Astrocyte of the hippocampus (primary cell): ENCODE data around the gene TPST2.
"Not testable (repeated sequence)": the region's sequence is repeated elsewhere in the genome, so short reads cannot be mapped to it uniquely, and the experiment has no call there.

Source experiments
- DNase-seq: peaks from one replicate; pipeline ENCODE4 v3.0.0; 2011; ENCODE audit warnings: low read depth, low spot score

TPST2 gene

DNA sequence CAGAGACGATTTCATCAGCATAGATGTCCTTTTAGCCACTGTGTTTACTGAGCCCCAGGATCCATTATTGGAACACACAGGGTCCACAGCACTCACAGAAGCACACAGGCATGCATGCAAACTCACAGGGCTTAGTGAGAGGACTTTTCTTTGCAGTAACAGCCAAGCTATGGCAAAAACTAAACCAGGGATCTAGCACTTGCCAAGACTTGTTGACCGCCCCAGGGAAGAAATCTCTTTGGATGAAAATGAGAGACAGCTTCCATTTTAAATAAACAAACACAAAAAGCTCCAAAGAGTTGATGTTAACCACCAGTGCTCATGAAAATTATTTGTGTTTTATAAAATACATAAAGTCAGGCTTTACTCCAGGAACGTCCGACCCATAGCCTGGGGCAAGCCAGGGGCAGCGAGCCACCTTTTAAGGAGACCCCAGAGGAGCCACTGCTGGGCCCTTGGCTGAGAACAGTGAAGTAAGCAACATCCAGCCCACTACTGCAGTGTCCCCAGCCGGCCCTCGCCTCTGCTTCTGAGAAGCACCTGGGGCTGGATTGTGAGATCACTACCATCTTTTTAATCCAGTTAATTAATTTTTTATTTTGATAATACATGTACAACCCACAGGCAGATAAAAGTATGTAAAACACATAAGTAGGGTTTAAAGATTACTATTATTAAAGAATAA, 55.6 kb downstream of the TPST2 start:
- DNase-seq = no peak

GRCh38 chr22:26529345-26529744, 60.6 kb downstream of the TPST2 start:
- DNase-seq = no peak

GRCh38 chr22:26528518-26528917, 61.4 kb downstream of the TPST2 start:
- not testable (repeated sequence) for DNase-seq

- no peak for DNase-seq
Measured at GRCh38 chr22:26527574-26528465, 62.1 kb downstream of the TPST2 start.

- no peak for DNase-seq
Measured at GRCh38 chr22:26527167-26527566, 62.8 kb downstream of the TPST2 start.

DNA sequence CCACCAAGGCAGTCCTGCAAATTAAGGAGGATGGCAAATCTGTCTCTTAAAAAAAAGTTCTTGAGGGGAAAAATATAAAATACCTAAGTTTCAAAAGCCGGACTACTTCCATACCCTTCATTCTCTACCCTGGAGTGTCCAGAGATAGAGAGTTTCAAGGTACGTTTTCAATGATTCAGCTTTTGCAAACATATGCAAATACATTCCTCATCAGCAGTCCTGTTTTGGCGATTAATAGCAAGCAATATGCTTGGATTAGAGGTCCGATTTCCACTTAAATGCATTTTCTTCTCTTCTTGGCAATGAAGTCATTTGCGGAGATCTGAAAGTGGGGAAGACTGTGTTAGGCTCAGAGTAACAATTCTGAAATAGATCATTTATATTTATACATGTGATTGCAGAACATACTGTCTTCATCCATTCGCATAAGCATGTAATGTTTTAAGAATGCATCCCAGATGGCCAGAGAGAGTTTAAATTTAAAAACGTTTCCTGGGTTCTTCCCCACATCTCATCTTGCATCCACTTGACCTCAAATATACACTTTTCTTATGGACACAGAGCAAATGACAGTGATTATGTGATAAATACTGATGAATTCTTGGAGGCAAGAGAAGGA, 63.9 kb downstream of the TPST2 start:
- no peak for DNase-seq

DNA sequence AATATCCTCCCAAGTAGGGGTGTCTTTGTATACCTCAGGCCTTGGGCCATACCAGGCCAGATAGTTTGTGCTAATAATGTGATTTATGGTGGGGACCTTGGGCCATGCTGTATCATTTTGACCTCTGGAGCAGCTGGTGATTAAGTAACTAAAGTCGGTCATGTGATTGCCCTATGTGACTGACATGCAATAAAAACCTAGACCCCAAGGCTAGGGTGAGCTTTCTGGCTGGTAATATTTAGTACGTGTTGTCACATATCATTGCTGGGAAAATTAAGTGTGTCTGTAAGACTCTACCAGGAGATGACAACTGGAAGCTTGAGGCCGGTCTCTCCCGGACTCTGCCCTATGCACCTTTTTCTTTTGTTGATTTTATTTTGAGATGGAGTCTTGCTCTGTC, 65.1 kb downstream of the TPST2 start:
- no peak for DNase-seq

DNA sequence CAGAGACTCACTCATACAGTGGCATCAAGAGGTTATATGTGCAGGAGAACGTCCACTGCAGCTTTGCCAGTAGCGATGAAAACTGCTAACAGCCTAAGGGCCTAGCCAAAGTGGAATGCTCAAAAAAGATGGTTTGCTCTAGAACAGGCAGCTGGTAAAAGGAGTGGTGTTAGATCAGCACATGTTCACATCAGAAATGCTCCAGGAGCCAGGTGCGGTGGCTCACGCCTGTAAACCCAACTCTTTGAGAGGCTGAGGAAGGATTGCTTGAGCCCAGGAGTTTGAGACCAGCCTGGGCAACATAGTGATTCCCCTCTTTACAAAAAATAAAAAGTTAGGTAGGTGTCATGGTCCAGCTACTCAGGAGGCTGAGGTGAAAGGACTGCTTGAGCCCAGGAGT, 67.3 kb downstream of the TPST2 start:
- no peak for DNase-seq

- no peak for DNase-seq
Measured at GRCh38 chr22:26522012-26522411, 67.9 kb downstream of the TPST2 start.

DNA sequence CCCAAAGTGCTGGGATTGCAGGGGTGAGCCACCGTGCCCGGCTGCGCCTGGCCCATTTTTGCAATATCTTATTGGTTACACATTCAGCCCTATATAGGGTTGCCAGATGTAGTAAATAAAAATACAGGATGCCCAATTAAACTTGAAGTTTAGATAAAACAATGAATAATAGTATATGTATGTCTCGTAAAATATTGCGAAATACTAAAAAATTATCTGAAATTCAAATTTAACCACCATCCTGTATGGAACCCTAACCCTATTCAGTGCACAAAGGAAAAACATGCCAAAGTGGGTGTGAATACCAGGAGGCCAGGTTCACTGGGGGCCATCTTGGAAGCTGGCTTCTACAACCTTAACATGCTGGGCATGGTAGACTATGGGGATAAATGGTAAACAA, 72.5 kb downstream of the TPST2 start:
- no peak for DNase-seq

- no peak for DNase-seq
Measured at GRCh38 chr22:26516503-26516902, 73.4 kb downstream of the TPST2 start.

- DNase-seq = no peak
Measured at GRCh38 chr22:26515931-26516330, 74.0 kb downstream of the TPST2 start.

GRCh38 chr22:26514419-26515161, 75.3 kb downstream of the TPST2 start:
- DNase-seq = no peak

DNA sequence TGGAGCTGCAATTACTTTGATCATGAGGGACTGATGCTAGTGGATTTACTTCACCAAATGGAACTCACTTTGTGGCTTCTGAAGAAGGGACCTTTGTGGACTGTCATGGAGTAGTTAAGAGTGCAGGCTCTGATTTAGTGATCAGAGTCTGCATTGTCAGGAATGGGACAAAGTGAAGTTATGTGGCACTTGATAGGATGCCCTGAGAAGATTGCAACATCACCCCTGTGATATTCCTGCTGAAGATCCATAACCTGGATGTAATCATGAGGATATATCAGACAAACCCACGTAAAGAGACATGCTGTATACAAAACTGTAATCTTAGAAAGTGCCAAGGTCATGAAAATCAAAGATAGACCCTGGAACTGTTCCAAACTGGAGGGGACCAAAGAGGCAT, 76.1 kb downstream of the TPST2 start:
- no peak for DNase-seq

- peak; percentile 97 for DNase-seq
Measured at GRCh38 chr22:26512149-26512793, 77.7 kb downstream of the TPST2 start, which contains the start of gene TFIP11. Gene TFIP11, minus strand, starts transcription at chr22:26512473. Its CDS starts 2,201 bp downstream, at chr22:26510272.

GRCh38 chr22:26508148-26508547, 81.8 kb downstream of the TPST2 start:
- no peak for DNase-seq

DNA sequence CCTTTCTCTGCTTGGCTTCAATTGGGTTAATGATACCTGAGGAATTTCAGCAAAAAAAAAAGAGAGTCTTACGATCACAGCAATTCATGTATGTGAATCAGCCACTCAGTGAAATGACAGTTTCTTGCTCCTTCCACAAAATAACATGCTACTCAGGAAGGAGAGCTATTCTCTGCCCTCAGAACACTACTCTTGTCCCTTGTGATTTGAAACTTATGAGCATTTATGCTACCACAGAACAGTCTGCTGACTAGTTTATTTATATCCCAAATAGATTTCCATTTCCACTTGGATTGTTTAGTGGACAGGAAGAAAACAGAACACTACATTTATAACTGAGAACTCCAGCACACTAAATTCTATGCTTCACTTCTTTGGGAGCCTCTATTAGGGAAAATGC, 86.2 kb downstream of the TPST2 start:
- no peak for DNase-seq

GRCh38 chr22:26502688-26503561, 87.0 kb downstream of the TPST2 start:
- peak; percentile 55 for DNase-seq

GRCh38 chr22:26501996-26502395, 87.9 kb downstream of the TPST2 start:
- no peak for DNase-seq

DNA sequence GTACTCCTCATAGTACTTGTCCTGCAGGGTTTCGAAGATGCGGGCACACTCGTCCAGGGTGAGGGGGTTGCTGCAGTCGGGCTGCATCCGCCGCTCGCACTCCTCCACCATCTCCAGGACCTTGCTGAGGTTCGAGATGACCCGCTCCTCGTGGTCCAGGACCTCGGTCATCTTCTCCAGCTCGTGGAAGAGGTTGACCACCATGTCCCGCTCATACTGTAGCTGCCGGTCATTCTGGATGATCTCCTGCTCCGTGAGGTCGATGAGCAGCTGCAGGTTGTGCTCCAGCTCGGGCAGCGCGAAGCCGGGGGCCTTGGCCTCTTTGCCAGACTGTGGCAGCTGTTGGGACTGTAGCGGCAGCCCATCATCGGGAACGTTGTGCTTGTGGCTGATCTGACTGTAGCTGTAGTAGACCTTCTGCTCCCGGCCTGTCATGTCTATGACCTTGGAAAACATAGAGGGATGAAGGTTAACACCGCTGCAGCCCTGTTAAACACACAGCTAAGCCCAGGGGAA, 90.7 kb downstream of the TPST2 start:
- no peak for DNase-seq
